Stimulated activated CD4-positive, alpha-beta T cell treated with anti-CD3 and anti-CD28 coated beads, Interleukin-12 subunit alpha, Interleukin-12 subunit beta, amount 100 ng/mL, for 48 hours (primary cell): Measurements from ENCODE around the gene ZNF469.

Experiments
- DNase-seq, 3 donors: peaks; one replicate each; pipeline ENCODE4 v3.0.0-alpha.2; 2020; ENCODE audit warnings: low read depth in 2 of 3, low spot score in 1 of 3

Gene ZNF469

GRCh38 chr16:88382491-88383400 is at the start of gene ZNF469:
Gene ZNF469 (plus strand): TSS chr16:88382959. CDS start chr16:88427471, 44,512 bp downstream.
- DNase-seq = no peak

GRCh38 chr16:88333848-88334777 is 48.6 kb upstream of the ZNF469 start:
- no peak for DNase-seq

- no peak for DNase-seq
Observed at GRCh38 chr16:88334778-88335720, 47.7 kb upstream of the ZNF469 start.

- no peak for DNase-seq
Observed at GRCh38 chr16:88337021-88337420, 45.7 kb upstream of the ZNF469 start.

- DNase-seq = no peak
Observed at GRCh38 chr16:88337538-88337937, 45.2 kb upstream of the ZNF469 start.

- no peak for DNase-seq
Observed at GRCh38 chr16:88338111-88338510, 44.6 kb upstream of the ZNF469 start.

GRCh38 chr16:88338896-88339295 is 43.9 kb upstream of the ZNF469 start:
- DNase-seq = no peak

GRCh38 chr16:88339930-88340754 is 42.6 kb upstream of the ZNF469 start:
- DNase-seq = no peak

GRCh38 chr16:88340755-88341150 is 42.0 kb upstream of the ZNF469 start:
- DNase-seq = no peak

- DNase-seq = no peak
Observed at GRCh38 chr16:88341551-88342290, 41.0 kb upstream of the ZNF469 start.

GRCh38 chr16:88342491-88342890 is 40.3 kb upstream of the ZNF469 start:
- DNase-seq = no peak

- DNase-seq = no peak
Observed at GRCh38 chr16:88343271-88343791, 39.4 kb upstream of the ZNF469 start.

GRCh38 chr16:88344411-88345030 is 38.2 kb upstream of the ZNF469 start:
- DNase-seq = no peak

- no peak for DNase-seq
Observed at GRCh38 chr16:88345031-88345720, 37.6 kb upstream of the ZNF469 start.

GRCh38 chr16:88345721-88346560 is 36.8 kb upstream of the ZNF469 start:
- no peak for DNase-seq

GRCh38 chr16:88346680-88347505 is 35.9 kb upstream of the ZNF469 start:
- DNase-seq = no peak
